Measurements from ENCODE around the gene PLAA.

PLAA gene

DNA sequence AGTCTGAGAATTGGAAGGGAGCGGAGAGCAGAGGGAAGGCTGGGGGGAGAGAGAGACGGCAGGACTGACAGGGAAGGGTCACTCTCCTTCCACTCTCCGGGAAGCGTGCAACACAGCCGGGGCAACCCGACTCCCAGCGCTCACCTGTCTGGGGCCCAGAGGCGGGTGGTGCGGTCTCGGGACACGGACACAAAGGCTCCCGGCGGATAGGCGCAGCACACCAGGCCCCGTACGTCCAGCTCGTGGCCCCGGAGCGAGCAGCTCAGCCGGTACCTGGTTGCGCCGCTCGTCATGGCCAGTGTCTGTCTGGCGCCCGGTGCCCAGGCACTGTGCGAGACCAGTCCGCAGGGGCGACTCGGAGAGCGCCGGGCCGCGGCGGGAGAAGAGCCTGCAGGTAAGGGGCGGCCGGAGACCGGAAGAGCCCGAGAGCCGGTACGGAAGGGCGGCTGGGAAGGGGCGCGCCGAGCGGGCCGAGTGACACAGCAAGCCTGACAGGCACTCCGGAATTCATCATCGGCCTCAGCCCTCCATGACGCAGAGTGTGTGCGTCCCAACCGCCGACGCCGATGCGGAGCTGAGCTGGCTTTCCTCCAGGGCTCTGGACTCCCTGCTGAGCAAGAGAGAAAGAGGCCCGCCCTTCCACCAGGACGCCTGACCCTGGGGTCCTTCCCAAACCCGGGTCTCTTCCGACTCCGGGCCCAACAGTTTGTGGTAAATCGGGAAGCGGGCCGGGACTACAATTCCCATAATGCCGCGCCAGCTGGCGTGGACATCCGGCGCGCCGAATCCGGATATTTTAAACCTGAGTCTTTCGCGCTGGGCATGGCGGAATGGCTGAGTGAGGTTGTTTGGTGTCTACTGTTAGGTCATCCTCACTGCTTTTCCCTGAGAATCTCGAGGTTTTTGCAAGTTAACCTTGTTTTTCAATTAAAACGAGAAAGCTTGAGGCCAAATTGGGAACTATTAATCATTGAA lies at the start of gene PLAA:
Gene PLAA, minus strand, starts transcription at position 490 of the 975 bp plus-strand sequence. Its CDS starts 197 bp downstream, at position 293.
- DNase-seq = peak; percentile 86

DNA sequence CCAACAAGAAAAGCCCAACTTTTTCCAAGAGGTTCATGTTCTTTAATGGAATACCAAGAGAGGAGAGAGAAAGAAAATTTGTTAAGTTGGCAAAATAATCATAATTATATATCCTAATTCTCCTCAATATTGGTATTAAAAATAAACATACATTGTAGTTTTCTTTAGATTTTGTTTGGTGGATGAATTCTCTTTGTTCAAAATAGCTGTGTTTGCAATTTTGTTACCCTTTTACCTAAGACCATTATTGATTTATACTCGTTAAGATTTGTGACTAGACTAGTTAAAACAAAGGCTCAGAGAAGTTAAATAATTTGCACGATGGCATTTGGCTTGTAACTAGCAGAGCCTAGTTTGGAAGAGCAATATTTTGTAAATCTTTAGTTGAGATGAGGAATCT lies 48.8 kb upstream of the PLAA start:
- DNase-seq = no peak

DNA sequence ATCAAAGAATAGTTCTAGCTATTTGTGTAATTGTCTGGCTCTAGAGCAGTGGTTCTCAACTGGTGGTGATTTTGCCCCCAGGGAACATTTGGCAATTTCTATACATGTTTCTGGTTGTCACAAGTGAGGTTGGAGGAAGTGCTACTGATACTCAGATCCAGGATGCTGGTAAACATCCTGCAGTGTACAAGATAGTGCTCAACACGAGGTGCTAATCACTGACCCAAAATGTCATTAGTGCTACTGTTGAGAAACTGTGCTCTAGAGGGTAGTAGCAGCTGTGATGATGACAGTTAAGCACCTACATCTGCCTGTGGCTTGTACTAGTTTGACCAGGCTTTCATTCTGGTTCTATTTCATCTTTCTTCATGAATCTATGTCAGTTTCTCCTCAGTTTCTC lies 36.3 kb upstream of the PLAA start:
- no peak for DNase-seq

DNA sequence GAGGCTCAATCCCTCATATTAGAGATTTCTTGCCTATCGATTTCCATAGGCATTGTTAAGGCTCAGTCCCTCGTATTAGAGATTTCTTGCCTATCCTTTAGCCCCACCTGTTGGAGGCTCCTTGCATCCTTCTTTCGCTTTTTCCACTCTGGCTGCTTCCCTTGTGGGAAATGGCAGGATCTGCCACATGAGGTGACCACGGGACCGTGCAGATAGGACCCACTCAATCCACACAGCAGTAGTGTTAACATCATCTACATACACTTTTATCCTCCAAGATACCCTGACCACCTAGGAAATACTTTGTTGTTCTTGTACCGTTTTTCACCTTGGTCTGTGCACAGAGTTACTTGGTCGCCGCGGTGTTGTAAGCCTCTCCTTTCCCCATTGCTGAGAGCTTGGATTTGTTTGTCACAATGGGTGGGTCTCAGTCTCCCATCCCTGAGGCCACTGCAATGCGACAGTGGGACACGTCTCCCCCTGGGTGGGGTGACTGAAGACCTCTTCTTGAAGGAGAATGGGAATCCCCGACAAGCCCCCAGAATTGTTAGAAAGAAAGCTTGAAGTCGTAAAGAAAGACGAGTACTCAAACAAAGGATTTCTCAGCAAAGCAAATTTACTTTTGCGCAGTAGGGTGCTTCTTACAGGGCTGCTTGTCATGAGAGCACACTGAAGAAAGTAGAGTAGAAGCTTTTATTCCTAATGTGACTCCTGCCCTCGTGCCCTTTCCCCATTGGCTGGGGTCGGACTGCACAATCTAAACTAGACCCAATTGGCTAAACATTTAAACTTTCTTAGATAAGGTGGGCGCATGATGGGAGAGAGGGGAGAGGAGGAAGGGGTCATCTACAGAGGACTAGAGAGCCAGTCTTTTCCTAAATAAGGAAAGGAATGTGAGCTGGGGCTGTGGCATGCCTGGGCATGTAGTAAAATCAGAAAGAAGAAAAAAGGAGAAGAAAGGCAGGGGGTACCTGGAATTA lies 29.0 kb upstream of the PLAA start:
- no peak for DNase-seq

DNA sequence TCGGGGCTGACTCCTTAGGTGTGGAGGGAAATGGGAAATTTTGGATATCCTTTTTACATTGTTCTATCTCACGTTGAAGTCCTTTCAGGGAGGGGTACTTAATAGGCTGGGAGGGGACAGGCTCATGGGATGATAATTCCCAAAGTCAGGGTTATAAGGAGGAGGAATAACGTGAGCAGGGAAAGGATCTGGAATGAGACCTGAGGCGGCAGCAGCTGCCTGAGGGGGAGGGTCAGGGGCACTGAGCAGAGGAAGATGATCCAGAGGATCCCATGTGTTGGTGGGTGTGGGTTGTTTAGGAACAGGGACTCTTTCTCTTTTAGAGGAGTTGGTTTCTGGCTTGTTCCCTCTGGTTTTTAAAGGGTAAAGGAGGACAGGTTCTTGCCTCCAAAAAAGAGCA lies 27.9 kb upstream of the PLAA start:
- DNase-seq = no peak

DNA sequence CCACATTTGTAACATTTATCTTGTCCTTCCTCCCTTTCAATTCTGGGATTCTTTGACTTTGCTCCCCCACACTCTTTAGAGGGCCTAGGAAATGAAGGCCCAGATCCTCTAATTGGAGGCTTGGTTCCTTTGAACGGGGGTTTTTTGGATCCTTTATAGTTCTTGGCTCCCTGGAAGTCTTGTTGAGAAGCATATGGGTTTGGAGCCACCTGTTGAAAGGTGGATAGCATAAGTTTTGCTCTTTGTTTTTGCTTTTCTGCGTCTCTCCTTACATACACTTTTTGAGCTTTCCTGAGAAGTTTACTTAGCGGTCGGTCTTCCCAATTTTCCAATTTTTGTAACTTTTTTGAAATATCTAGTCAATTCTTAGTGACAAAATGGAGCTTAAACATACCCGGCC lies 26.9 kb upstream of the PLAA start:
- DNase-seq = no peak

DNA sequence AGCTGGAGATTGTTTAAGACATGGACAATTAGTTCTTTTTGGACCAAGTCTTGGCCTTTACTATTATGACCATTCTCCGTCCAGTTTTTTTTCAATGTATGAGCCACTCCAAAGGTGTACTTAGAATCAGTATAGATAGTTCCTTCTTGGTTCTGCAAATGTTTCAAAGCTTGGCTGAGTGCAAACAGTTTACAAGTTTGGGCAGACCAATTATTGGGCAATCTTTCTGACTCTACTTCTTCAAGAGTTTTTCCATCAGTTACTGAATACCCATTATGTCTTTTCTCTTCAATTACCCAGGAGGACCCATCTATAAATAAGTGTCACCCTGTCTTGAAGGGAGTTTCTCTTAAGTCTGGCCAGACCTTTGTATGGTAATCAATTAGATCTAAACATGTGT lies 24.7 kb upstream of the PLAA start:
- no peak for DNase-seq

DNA sequence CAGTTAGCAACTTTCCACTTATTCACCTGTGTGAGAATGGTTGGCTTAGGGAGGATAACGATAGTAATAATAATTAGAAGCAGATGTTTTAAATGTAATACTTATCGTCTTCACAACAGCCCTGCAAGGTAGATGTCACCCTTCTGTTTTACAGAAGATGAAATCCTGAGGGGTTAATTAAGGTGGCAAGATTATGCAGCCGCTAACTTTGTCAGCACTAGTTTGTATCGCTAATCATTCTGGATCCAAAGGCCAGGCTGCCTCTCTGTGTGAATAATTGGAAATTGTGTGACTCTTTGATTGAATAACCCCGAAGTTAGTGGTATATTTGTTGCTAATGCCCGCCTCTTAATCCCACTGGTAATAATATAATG lies 9.8 kb upstream of the PLAA start:
- no peak for DNase-seq

DNA sequence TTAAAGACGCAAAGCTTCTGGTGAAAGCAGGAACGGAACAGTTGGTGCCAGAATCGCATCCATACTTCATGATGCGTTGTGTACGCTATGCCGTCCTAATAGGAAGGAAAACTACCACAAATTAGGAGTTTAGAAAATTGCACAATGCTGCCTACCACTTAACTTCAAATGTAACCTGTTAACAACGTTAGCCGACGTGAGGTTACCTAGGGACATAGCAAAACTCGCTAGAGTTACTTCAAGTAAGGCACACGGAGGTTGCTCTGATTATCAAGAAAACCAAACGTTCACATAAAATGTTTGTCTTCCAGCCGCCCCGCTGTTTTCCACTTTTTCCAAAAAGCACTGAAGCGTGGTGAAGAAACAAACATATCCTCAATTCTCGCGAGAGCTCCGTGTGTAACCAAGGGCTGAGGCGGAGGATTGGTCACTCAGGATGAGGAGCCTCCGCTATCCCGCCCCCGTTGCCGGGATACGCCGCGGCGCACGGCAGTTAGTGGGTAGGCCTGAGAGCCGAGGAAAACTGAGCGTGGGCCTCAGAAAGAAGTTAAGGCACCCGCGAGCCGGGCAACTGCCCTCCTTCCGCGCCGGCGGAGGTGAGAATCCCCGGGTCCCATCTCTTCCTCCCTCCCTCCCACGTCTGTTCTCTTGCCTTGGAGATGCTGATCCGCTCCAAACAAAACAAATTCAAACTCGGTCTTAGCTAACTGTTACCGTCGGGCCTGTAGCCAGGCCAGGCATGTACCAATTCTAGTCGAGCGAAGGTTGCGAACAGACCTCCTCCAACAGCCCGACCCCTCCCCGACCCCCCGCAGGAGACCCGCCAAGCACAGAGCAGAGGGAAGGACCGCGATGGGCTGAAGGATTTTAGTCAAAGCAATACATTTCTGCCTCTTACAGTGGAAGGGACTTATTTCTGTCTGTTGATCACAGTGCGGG lies 9.1 kb upstream of the PLAA start, which contains the start of gene IFT74:
Gene IFT74, plus strand, starts transcription at position 492 of the 939 bp plus-strand sequence. CDS start 5,556 bp downstream, outside the sequence.
- DNase-seq = peak; percentile 95

DNA sequence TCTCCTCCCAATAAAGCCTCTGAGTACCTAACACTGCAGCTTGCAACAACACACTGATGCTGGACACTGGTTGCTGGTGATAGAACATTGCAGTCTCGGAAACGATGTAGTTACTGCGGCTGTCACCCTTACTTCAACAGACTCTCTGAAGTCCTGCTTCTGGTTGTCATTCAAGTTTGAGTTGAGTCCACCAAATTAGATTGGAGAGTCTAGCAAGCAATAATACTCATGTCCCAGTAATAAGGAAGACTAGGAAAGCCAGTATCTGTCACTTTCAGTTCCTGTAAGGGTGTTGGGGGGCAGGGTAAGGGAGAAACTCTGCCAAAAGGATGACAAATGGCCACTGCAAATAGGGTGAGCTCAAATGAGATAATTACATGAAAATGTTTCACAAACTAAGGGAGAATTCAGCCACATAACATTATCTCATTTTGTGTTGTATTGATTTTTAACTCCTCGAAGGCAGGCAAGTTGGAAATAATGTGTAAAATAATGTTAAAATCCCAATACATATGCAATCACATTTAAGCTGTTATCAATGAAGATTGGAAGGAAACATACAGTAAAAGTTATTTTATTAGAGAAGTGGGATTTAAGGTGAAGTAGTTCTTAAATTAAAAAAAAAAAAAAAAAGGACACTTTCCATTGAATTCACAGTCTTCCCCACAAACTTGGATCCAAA lies 8.3 kb upstream of the PLAA start:
- DNase-seq = no peak

DNA sequence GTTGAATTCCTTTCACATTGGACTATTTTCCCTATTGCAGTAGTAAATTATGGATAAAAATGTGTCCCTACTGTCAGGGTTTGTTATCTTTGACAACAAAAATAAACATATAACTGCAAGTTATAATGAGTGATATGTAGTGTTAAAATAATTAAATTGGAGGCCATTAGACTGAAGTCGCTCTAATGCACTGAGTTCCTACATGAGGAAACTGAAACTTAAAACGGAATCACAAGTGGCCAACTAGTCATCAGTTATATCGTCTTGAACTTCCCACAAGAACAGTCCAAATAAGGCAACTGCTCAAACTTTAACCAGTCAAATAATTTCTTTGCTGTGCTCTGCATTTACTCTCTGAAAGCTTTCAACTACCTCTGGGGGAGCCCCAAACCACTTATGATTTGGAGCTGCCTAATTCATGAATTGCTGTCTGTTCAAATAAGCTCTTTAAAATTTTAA lies 7.0 kb upstream of the PLAA start:
- DNase-seq = no peak

DNA sequence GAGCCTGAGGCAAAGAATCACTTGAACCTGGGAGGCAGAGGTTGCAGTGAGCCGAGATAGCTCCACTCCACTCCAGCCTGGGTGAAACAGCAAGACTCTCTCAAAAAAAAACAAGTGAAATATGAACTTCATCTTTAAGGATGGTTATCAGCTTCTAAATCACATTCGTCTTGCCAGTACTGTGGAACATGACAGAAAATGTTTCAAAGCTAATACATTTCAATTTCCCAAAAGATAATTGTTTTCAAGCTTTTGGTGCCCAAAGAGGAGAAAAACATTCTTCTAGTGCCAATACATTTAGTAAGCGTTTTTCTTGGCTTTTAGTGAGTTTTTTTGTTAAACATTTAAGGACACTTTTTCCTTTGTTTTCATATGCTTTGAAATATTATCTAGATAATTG lies 4.8 kb upstream of the PLAA start:
- no peak for DNase-seq

DNA sequence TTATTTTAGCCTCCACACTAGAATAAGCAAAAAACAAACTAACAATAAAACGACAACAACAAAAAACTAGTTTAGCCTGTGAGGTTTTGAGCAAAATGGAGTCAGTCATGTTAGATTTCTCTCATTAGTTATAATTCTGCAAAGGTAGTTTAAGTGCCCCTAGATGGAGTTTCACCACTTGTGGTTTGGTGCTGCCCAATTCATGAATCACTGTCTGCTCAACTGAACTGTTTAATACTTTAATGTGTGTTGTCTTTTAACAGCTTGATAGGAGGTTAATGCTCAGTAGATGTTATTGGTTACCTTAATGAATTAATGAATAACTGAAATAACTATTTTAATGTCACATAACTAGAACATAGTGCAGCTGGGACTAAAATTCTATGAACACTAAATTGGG lies 3.5 kb upstream of the PLAA start:
- DNase-seq = no peak

DNA sequence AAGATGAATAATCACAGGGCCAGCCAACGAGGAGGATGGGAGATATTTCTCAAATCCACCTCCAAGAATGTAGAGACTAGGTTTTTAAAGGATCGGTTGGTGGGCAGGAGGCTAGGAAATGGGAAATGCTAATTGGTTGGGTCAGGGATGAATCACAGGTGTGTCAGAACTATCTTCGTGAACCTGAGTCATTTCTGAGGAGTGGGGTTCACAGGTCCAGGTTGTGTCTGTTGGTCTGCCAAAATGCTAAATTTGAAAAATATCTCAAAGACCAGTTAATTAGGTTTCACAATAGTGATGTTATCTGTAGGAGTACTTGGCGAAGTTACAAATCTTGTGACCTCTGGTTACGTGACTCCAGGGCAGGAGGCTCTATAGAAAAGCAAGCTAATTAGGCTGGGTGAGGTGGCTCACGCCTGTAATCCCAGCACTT lies 2.6 kb upstream of the PLAA start:
- no peak for DNase-seq

DNA sequence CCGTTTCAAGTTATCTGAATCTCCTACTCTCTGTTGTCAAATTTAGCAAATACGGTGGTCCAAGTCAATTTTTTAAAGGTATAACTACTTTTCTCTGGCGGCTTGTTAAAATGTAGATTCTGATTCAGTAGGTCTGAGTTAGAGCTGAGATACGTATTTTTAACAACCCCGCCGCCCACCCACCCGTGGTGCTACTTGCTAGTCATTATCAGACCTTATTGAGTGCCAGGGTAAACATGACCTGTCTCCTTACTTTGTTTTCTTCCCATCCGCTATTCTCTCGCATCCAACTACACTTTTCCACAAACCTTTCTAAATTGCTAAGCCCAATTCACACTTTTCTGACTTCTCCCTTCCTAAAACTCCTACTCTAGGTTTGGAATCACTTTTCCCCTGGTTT lies 694 bp upstream of the PLAA start:
- DNase-seq = peak; percentile 53

DNA sequence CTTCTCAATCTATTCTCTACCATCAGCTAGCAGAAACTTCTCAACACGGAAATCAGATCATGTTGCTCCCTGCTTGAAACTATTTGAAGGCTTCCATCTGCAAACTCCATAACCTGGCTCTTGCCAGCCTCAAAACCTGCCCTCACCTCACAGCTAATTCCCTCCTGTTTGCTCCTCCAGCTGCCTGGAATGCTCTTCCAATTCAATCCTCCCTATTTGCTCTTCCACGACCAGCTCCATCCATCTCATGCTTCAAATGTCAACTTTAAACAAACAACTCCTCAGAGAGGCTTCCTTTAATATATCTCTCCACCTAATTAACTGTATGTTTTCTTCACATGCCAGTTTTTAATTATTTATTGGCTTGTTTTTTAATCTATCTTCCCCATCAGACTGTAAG lies 1.5 kb downstream of the PLAA start:
- no peak for DNase-seq

DNA sequence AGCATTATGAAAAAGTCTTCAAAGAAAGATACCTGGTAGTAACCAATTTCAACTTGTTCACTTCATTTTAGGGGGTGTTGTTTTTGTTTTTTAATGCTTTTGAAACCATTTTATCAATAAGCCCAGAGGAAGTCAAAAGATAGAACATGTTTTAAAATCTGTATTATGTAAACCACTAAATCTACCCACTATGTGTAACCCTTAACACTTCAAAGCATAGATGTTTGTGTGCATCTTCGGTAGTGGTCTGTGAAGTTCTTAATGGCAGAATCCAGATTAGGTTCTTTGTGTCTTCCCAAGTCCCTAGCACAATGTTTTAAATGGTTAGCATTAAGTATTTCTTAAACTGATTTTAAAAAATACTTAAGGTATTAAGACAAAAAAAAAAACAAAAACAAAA lies 6.3 kb downstream of the PLAA start:
- no peak for DNase-seq

DNA sequence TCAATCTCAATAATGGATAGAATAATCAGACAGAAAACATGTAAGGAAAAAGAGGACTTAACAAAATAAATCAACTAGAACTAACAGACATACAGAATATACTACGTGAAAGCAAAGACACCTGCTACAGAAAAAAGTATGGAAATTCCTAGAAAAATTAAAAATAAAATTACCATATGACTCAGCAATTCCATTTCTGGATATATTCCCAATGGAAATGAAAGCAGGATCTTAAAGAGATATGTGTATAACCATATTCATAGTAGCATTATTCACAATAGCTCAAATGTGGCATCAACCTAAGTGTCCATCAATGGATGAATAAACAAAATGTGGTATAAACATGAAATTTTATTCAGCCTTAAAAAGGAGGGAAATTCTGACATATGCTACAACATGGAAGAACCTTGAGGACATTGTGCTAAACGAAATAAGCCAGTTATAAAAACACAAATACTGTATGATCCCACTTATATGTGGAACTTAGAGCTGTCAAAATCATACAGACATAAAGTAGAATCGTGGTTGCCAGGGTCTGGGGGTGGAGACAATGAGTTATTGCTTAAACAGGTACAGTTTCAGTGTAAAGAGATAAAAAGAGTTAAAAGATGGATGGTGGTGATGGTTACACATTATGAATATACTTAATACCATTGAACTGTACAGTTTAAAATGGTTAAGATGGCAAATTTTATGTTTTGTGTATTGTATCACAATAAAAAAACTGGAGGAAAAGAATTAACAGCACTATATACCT lies 6.9 kb downstream of the PLAA start:
- DNase-seq = no peak

DNA sequence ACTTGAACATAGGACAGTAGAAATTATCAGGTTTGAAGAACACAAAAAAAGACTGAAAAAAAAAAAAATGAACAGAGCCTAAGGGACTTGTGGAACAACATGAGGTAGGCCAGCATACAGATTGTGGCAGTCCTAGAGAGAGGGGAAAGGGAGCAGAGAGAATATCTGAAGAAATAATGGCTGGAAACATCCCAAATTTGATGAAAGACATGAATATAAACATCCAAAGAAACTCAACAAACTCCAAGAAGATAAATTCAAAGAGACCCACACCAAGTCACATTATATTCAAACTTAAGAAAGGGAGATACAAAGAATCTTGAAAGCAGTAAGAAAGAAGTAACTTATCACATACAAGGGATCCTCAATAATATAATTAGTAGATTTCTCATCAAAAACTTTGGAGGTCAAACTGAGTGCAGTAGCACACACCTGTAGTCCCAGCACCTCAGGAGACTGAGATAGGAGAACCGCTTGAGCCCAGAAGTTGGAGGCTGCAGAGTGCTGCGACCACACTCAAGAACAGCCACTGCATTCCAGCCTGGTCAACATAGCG lies 9.1 kb downstream of the PLAA start:
- no peak for DNase-seq

DNA sequence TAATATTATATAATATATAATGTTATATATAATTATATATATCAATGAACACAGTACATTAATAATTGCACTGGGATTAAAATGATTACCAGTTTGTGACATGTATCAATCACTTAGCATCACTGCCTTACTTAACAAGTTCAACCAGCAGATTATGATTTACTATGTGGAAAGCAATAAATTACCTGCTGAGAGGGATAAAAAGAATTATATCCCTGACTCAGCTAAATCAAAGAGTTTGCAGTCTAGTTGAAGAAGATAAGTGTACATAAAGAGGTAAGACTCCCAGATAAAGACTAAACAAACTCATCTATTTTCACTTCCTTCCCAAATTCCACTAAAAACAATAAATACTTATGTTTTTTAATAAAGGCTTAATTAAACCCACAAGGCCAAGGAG lies 11.2 kb downstream of the PLAA start:
- no peak for DNase-seq

Data from activated naive CD4-positive, alpha-beta T cell treated with anti-CD3 and anti-CD28 coated beads, Interleukin-2, amount 50 U/mL, for 16 hours (primary cell).